ENCODE results near the gene GSTM2.
"Not testable (repeated sequence)": the region's sequence is repeated elsewhere in the genome, so short reads cannot be mapped to it uniquely, and the experiment has no call there.

GRCh38 chr1:109673861-109674260 is 6.0 kb downstream of the GSTM2 start:
- not testable (repeated sequence) for TF ChIP-seq PATZ1 (CRISPR knock-in tag; IDR thresholded peaks at IDR 0.05; ENCODE audit: borderline replicate concordance); ZFP3 (CRISPR knock-in tag; IDR thresholded peaks at IDR 0.05)

All from SK-N-SH treated with all-trans-retinoic acid at 6 μM for 48 hours (cell line).